SJSA1 (cell line): ENCODE data around the gene RIC8B. TPM values are rescaled to one million over a fixed set of nuclear protein-coding genes. Genes with fewer than 3 reads are reported as not detected.
"Not testable (repeated sequence)": the region's sequence is repeated elsewhere in the genome, so short reads cannot be mapped to it uniquely, and the experiment has no call there.

ENCODE experiments used
- DNase-seq, 2 experiments: peaks; one replicate each; pipeline ENCODE4 v3.0.0-alpha.2; 2015 to 2020; ENCODE audit warnings: low spot score in 2 of 2, low read depth in 1 of 2
- H3K27ac ChIP-seq: fragments of 250-450 bp; sonication (Bioruptor Pico); 2 replicates; pipeline ENCODE4 v1.5.1; 2020; ENCODE audit warnings: mild to moderate bottlenecking, moderate library complexity
- H3K27me3 ChIP-seq: fragments of 250-450 bp; sonication (Bioruptor Pico); replicated peaks from 2 replicates; pipeline ENCODE4 v1.5.1; 2020; ENCODE audit warnings: mild to moderate bottlenecking, moderate library complexity
- H3K36me3 ChIP-seq: fragments of 250-450 bp; sonication (Bioruptor Pico); 2 replicates; pipeline ENCODE4 v1.5.1; 2020; ENCODE audit warnings: mild to moderate bottlenecking
- H3K4me1 ChIP-seq: fragments of 250-450 bp; sonication (Bioruptor Pico); replicated peaks from 2 replicates; pipeline ENCODE4 v1.6.1; 2021; ENCODE audit warnings: mild to moderate bottlenecking
- H3K4me3 ChIP-seq: fragments of 250-450 bp; sonication (Bioruptor Pico); 2 replicates; pipeline ENCODE4 v1.5.1; 2020; ENCODE audit warnings: mild to moderate bottlenecking
- H3K9me3 ChIP-seq: fragments of 250-450 bp; sonication (Bioruptor Pico); replicated peaks from 2 replicates; pipeline ENCODE4 v1.5.1; 2020; ENCODE audit warnings: mild to moderate bottlenecking
- total RNA-seq: library from RNA; depleted of rRNA; stranded (reverse); fragments of >200 nt; shearing (Covaris generic); gene quantifications from 2 replicates; pipeline ENCODE4 v1.2.3, GENCODE V29; 2014; rRNA removed

Gene RIC8B
- total RNA-seq: 11.9 and 14.0 TPM in 2 replicates

DNA sequence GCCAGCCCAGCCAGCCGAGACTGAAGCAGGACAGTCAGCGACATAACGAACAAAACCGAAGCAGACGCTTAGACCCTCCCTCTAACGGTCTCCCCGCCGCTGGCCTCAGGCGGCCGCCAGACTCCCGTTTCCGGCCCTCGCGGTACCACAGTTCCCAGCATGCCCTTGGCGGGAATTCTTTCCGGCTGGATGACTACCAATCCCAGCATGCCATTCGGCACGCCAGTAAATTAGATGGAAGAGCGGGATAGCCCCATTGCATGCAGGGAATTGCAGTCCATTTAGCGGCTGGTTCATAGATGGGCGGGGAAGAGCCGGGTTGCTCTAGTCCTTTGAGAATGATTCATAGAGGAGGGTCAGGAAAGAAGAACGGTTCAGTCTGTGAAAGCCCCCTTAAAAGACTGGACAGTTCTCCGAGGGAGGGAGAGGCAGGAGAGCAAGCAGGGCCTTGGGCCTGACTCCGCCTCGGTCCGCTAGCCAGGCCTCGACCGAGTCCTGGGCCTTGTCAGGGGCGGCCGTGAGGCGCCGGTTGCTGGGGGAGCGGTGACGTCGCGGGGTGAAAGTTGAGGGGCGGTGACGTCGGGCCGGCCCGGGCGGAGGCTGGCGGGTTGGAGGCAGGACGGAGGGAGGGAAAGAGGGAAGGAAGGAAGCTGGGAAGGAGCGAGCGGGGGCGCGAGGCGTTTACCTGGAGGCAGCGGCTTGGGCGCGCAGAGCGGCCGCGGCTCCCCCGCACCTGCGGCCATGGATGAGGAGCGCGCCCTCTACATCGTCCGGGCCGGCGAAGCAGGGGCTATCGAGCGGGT lies at the start of gene RIC8B:
TSS of gene RIC8B (plus strand) at position 678 of the 803 bp plus-strand sequence. CDS start at position 742, 64 bp downstream.
- peaks cover 9% of the 10 kb centered on the region; the same call in 1 of the 2 replicates for H3K36me3 ChIP-seq
- DNase-seq: peak; percentile 98 to 99
- no peaks in the 10 kb centered on the region for H3K9me3 ChIP-seq
- H3K27me3 ChIP-seq: no peaks in the 10 kb centered on the region
- H3K27ac ChIP-seq: peak within 1 kb of the TSS; percentile 98
- peak within 1 kb of the TSS; percentile 74 for H3K4me3 ChIP-seq
- H3K4me1 ChIP-seq: peaks cover 19% of the 10 kb centered on the region

DNA sequence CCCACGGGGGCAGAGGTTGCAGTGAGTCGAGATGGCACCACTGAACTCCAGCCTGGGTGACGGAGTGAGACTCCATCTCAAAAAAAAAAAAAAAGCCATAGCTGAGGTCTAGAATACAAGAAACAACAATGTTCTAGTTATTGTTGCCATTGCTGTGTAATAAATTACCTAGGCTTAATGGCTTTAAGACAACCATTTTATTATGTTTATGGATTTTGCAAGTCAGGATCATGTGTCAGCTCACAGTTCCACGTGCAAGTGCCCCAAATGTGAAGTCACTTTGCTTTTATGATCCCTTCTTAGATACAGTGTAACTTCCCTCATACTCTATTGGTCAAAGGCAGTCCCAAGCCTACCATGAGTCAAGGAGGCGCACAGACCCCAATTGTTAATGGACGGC lies 49.5 kb upstream of the RIC8B start:
- Histone ChIP-seq H3K9me3 (no peaks in the 10 kb centered on the region), H3K4me1 (no peaks in the 10 kb centered on the region), H3K27me3 (no peaks in the 10 kb centered on the region), H3K36me3 (no peaks in the 10 kb centered on the region), H3K27ac (no peak overlapping the region), H3K4me3 (no peak overlapping the region)
- DNase-seq: no peak

DNA sequence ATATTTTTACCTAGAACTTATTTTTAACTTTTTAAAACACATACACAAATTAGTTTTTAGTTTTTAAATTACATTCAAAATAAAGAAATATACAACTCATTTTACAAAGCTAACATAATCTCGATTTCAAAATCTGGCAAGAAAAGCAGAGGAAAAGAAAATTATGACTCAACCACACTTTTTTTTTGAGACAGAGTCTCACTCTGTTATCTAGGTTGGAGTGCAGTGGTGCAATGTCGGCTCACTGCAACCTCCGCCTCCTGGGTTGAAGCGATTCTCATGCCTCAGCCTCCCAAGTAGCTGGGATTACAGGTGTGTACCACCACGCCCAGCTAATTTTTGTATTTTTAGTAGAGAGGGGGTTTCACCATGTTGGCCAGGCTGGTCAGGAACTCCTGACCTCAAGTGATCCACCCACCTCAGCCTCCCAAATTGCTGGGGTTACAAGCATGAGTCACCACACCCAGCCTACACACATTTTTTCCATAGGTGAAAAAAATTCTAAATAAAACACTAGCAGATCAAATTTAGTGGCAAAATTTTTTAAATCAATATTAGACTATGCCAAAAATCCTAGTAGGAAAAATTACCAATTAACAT lies 47.8 kb upstream of the RIC8B start:
- H3K36me3 ChIP-seq, DNase-seq, H3K27ac ChIP-seq, H3K4me1 ChIP-seq, H3K9me3 ChIP-seq, H3K4me3 ChIP-seq, H3K27me3 ChIP-seq: not testable (repeated sequence)

DNA sequence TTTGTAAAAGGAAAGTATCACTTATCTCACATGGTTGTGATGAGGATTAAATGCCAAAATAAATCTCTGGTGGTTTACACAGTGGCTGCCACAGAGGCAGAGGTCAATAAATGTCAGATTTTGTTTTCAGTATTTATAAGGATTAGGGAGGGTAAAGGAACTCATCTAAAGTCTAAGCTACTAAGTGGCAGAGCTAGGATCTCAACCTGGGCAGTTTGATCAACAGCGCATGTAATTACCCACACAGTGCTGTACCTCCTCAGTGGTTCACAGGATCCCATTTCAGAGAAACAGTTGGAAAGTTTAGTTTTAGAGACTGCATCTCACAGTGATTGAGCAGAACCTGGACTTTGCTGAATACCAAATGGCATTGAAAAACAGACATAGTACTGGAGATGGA lies 44.9 kb upstream of the RIC8B start:
- Histone ChIP-seq H3K27me3 (no peaks in the 10 kb centered on the region), H3K27ac (no peak overlapping the region), H3K9me3 (no peaks in the 10 kb centered on the region), H3K4me3 (no peak overlapping the region), H3K36me3 (no peaks in the 10 kb centered on the region), H3K4me1 (no peaks in the 10 kb centered on the region)
- DNase-seq: no peak

DNA sequence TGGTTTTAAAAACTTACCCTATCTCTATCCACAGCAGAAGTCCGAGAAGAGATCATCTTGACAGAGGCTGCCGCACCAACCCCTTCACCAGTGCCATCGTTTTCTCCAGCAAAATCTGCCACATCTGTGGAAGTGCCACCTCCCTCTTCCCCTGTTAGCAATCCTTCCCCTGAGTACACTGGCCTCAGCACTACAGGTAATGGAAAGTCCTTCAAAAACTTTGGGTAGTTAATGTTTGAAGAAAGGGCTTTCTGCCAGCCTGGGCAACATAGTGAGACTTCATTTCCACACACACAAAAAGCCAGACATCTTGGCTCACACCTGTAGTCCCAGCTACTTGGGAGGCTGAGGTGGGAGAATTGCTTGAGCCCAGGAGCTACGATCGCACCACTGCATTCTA lies 41.6 kb upstream of the RIC8B start:
- no peak overlapping the region for H3K27ac ChIP-seq
- DNase-seq: no peak
- no peak overlapping the region for H3K4me3 ChIP-seq
- no peaks in the 10 kb centered on the region for H3K4me1 ChIP-seq
- no peaks in the 10 kb centered on the region for H3K9me3 ChIP-seq
- no peaks in the 10 kb centered on the region for H3K36me3 ChIP-seq
- H3K27me3 ChIP-seq: 0 out of 2 replicates have a peak, but pooled peaks cover 6% of the 10 kb centered on the region

DNA sequence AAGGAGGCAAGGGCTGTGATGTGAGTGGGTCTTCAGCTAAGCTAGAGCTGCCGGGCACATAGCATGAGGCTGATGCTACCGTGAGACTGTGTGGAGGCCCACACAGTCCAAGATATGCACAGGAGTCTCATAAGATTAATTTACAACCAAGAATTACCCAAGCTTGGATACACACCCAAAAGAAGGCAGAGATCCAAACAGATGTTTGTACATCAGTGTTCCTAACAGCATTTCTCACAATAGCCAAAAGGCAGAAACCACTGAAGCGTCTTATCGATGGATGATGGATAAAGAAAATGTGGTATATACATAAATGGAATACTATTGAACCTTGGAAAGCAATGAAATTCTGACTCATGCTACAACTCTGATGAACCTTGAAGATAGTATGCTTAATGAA lies 40.8 kb upstream of the RIC8B start:
- no peaks in the 10 kb centered on the region for H3K4me1 ChIP-seq
- H3K27ac ChIP-seq: no peak overlapping the region
- H3K36me3 ChIP-seq: no peaks in the 10 kb centered on the region
- H3K9me3 ChIP-seq: no peaks in the 10 kb centered on the region
- no peak overlapping the region for H3K4me3 ChIP-seq
- no peak for DNase-seq
- H3K27me3 ChIP-seq: 0 out of 2 replicates have a peak, but pooled peaks cover 6% of the 10 kb centered on the region

DNA sequence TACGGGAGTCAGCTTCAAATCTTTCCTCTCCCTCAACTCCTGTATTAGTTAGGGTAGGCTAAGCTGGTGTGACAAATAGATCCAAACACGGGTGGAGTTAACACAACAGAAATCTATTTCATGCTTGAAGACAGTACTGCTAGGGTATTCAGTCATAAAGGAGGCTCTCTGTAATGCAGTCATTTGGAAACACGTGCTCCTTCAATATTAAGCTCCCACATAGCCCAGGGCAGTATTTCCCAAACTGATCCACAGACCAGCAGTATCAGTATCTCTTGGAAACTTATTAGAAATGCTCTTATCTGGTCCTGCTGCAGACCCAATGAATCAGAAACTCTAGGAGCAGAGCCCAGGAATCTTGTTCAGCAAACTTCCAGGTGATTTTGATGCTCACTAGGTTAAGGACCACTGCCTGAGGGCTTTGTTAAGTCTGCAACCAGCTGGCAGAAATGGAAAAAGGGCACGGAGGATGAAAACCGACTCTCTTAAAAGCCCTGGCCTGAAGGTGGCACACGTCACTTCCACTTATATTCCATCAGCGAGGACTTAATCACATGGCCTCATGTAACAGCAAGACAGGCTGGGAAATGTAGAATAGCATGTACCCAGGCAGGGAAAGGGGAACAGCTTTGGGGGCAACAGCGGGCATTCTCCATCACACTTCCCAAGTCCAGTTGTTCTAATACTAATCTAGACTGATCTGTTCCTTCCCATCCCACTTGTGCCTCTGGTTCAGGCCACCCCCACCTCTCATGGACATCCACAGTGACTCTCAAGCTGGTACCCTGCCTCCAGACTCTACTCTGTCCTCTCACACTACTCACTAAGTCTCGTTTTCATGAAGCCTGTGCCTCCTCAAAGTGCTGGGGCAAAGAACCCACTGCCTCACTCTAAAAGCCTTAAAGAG lies 38.2 kb upstream of the RIC8B start:
- Histone ChIP-seq H3K36me3 (no peaks in the 10 kb centered on the region), H3K27me3 (0 out of 2 replicates have a peak, but pooled peaks cover 6% of the 10 kb centered on the region), H3K27ac (no peak overlapping the region), H3K4me1 (peaks cover 7% of the 10 kb centered on the region; the same call in 1 of the 2 replicates), H3K9me3 (no peaks in the 10 kb centered on the region), H3K4me3 (no peak overlapping the region)
- DNase-seq: no peak

DNA sequence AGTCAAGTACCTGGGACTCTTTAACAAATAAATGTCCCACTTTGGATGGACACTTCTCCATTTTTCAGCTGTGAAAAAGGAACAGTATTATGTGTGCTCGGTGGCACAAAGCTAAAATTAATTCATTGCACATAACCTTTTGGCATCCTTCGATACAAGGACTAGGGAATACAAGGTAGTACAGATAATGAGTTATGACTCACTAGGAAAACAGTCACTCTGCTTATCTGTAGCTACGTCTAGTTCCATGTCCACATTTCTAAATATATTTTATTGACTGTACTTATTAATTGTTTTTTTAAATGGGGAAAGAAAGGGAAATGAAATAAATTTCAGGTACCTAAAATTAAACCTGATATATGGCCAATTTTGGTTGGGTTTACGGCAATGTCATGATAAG lies 35.2 kb upstream of the RIC8B start:
- no peak overlapping the region for H3K27ac ChIP-seq
- H3K4me3 ChIP-seq: no peak overlapping the region
- peaks cover 7% of the 10 kb centered on the region; the same call in 1 of the 2 replicates for H3K4me1 ChIP-seq
- no peak for DNase-seq
- no peaks in the 10 kb centered on the region for H3K36me3 ChIP-seq
- H3K27me3 ChIP-seq: peaks cover 6% of the 10 kb centered on the region; the same call in 1 of the 2 replicates
- no peaks in the 10 kb centered on the region for H3K9me3 ChIP-seq

- H3K27ac ChIP-seq: no peak overlapping the region
- no peaks in the 10 kb centered on the region for H3K36me3 ChIP-seq
- H3K4me3 ChIP-seq: no peak overlapping the region
- H3K9me3 ChIP-seq: no peaks in the 10 kb centered on the region
- H3K27me3 ChIP-seq: peaks cover 6% of the 10 kb centered on the region; the same call in 1 of the 2 replicates
- peak in 1 of 2 experiments; percentile 16 for DNase-seq
- peaks cover 7% of the 10 kb centered on the region; the same call in 1 of the 2 replicates for H3K4me1 ChIP-seq
These were observed 34.5 kb upstream of the RIC8B start for GRCh38 chr12:106739815-106740530.

- Histone ChIP-seq H3K27ac (no peak overlapping the region), H3K36me3 (no peaks in the 10 kb centered on the region), H3K27me3 (peaks cover 1% of the 10 kb centered on the region; the same call in 1 of the 2 replicates), H3K4me3 (no peak overlapping the region), H3K9me3 (no peaks in the 10 kb centered on the region), H3K4me1 (peaks cover 7% of the 10 kb centered on the region; the same call in 1 of the 2 replicates)
- DNase-seq: no peak
These were observed 33.7 kb upstream of the RIC8B start for GRCh38 chr12:106740818-106741217.

DNA sequence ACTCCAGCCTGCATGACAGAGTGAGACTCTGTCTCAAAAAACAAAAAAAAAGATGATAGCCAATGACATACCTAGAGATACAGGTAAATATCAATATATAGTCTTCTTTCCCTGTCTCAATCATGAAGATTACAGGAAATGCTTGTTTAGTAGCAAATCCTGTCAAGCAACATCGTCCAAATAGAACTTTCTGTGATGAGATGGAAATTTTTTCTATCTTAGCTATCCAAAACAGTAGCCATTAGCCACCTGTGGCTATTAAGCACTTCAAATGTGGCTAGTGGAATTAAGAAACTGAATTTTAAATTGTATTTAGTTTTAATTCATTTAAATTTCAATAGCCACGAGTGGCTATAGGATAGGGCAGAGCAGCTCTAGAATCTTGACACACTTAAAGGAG lies 33.2 kb upstream of the RIC8B start:
- DNase-seq: no peak
- H3K9me3 ChIP-seq: no peaks in the 10 kb centered on the region
- no peak overlapping the region for H3K4me3 ChIP-seq
- H3K27me3 ChIP-seq: no peaks in the 10 kb centered on the region; the same call in 1 of the 2 replicates
- no peaks in the 10 kb centered on the region for H3K36me3 ChIP-seq
- no peak overlapping the region for H3K27ac ChIP-seq
- peaks cover 7% of the 10 kb centered on the region; the same call in 1 of the 2 replicates for H3K4me1 ChIP-seq

DNA sequence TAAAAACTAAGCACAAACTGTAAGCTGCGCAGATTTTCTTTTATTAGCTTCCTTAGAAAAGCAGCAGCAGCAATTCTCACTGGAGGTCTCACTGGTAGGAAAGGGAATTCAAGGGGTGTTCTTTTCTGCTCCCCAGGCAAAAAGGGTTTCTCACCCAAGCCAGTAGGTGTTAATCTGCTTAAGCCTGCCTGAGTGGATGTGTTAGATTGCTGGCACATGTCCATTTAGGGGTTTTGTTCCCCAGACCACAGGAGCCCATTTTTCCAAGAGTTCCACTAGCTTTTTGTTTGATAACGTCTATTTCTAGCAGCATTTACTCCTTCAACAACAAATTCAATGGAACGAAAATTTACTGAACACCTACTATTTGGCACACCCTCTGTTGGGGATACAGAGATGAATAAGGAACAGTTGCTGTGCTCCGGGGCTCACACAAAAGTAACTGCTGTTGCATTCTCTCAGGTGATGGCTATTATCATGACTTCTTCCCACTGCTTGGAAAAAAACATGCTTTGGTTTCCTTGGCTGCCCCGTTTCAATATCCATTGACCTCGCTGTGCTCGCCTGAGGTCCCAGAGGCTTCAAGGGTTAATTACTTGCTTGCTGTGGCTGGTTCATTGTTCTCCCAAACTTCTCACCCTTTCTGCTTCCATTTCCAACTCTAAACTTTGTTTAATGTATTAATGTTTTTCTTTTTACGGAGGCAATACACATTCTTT lies 31.1 kb upstream of the RIC8B start:
- Histone ChIP-seq H3K27me3 (no peaks in the 10 kb centered on the region; the same call in 1 of the 2 replicates), H3K4me1 (peaks cover 7% of the 10 kb centered on the region; the same call in 1 of the 2 replicates), H3K9me3 (no peaks in the 10 kb centered on the region), H3K4me3 (no peak overlapping the region), H3K36me3 (no peaks in the 10 kb centered on the region), H3K27ac (no peak overlapping the region)
- no peak for DNase-seq
